OCI-LY3 (cell line): ENCODE data around the gene ENDOD1.

Experiments
- H2AFZ ChIP-seq: fragments of 200-600, 300-600 bp; shearing (Covaris generic); 2 replicates; pipeline ENCODE4 v1.6.0; 2014; ENCODE audit warnings: antibody characterized with exemption, low read depth, low read length
- H3K27ac ChIP-seq: fragments of 200-600, 300-600 bp; sonication (generic); 2 replicates; pipeline ENCODE4 v1.5.1; 2014; ENCODE audit warnings: mild to moderate bottlenecking, low read length, moderate library complexity, mixed read lengths
- H3K27me3 ChIP-seq: fragments of 200-600, 300-600 bp; sonication (generic); 2 replicates; pipeline ENCODE4 v1.6.1; 2014; ENCODE audit warnings: low read depth, low read length, mixed read lengths
- H3K36me3 ChIP-seq: fragments of 200-600, 300-600 bp; sonication (generic); replicated peaks from 2 replicates; pipeline ENCODE3; 2014; ENCODE audit warnings: low read depth, low read length, mixed read lengths
- H3K4me1 ChIP-seq: fragments of 300-600, 200-600 bp; sonication (generic); 2 replicates; pipeline ENCODE4 v1.6.1; 2014; ENCODE audit warnings: low read length, mixed read lengths
- H3K4me2 ChIP-seq: fragments of 200-600, 300-600 bp; sonication (generic); 2 replicates; pipeline ENCODE4 v1.6.1; 2014; ENCODE audit warnings: low read length, mixed read lengths
- H3K4me3 ChIP-seq: fragments of 300-600, 200-600 bp; sonication (generic); 2 replicates; pipeline ENCODE4 v1.5.1; 2014; ENCODE audit warnings: antibody characterized with exemption, mild to moderate bottlenecking, low read length, moderate library complexity
- H3K79me2 ChIP-seq: fragments of 300-600, 200-600 bp; shearing (Covaris generic); 2 replicates; pipeline ENCODE4 v1.6.1; 2014; ENCODE audit warnings: mild to moderate bottlenecking, low read length, mixed read lengths
- H3K9ac ChIP-seq: fragments of 300-600, 200-600 bp; shearing (Covaris generic); 2 replicates; pipeline ENCODE4 v1.6.0; 2014; ENCODE audit warnings: mild to moderate bottlenecking, low read length, moderate library complexity
- H3K9me3 ChIP-seq: fragments of 200-600, 300-600 bp; shearing (Covaris generic); 2 replicates; pipeline ENCODE4 v1.6.1; 2014; ENCODE audit warnings: low read length, mixed read lengths; ENCODE audit not compliant: insufficient read depth
- H4K20me1 ChIP-seq: fragments of 200-600, 300-600 bp; sonication (generic); 2 replicates; pipeline ENCODE4 v1.6.1; 2016; ENCODE audit warnings: low read length, mixed read lengths; ENCODE audit not compliant: insufficient read depth
- CTCF ChIP-seq: fragments of 200-600, 300-600 bp; sonication (generic); IDR thresholded peaks from 2 replicates; pipeline ENCODE4 v1.5.1; 2014; ENCODE audit warnings: antibody characterized with exemption, low read length, low read depth
- EZH2phosphoT487 ChIP-seq: fragments of 200-600 bp; shearing (Covaris generic); IDR thresholded peaks from 2 replicates; pipeline ENCODE4 v1.6.1; 2018; ENCODE audit warnings: antibody characterized with exemption, mixed run types, low read depth

The ENDOD1 gene

GRCh38 chr11:95144313-95145235, 54.9 kb downstream of the ENDOD1 start:
- no peaks in the 10 kb centered on the region for H3K4me1 ChIP-seq
- no peaks in the 10 kb centered on the region for H3K9me3 ChIP-seq
- H3K27me3 ChIP-seq = peaks cover 13% of the 10 kb centered on the region
- no peaks in the 10 kb centered on the region for H3K36me3 ChIP-seq
- H3K9ac ChIP-seq = no peak overlapping the region
- no peaks in the 10 kb centered on the region for H3K79me2 ChIP-seq
- TF ChIP-seq EZH2phosphoT487 = no peak
- TF ChIP-seq CTCF = no peak
- H3K27ac ChIP-seq = no peak overlapping the region
- H2AFZ ChIP-seq = no peak overlapping the region
- H4K20me1 ChIP-seq = no peaks in the 10 kb centered on the region
- no peak overlapping the region for H3K4me2 ChIP-seq
- no peak overlapping the region for H3K4me3 ChIP-seq

- no peaks in the 10 kb centered on the region for H3K9me3 ChIP-seq
- H3K4me2 ChIP-seq = no peak overlapping the region
- H3K4me3 ChIP-seq = no peak overlapping the region
- no peaks in the 10 kb centered on the region for H3K79me2 ChIP-seq
- no peaks in the 10 kb centered on the region for H4K20me1 ChIP-seq
- peaks cover 11% of the 10 kb centered on the region for H3K27me3 ChIP-seq
- no peaks in the 10 kb centered on the region for H3K36me3 ChIP-seq
- H2AFZ ChIP-seq = no peak overlapping the region
- no peak overlapping the region for H3K27ac ChIP-seq
- no peak for TF ChIP-seq EZH2phosphoT487
- no peak for TF ChIP-seq CTCF
- no peak overlapping the region for H3K9ac ChIP-seq
- H3K4me1 ChIP-seq = no peaks in the 10 kb centered on the region
These were observed 55.9 kb downstream of the ENDOD1 start for GRCh38 chr11:95145430-95146060.

GRCh38 chr11:95147364-95147905, 57.8 kb downstream of the ENDOD1 start:
- H3K9ac ChIP-seq = no peak overlapping the region
- H3K79me2 ChIP-seq = no peaks in the 10 kb centered on the region
- TF ChIP-seq EZH2phosphoT487 (no peak), CTCF (no peak)
- peaks cover 2% of the 10 kb centered on the region; the same call in 1 of the 2 replicates for H3K27me3 ChIP-seq
- H3K4me1 ChIP-seq = peaks cover 3% of the 10 kb centered on the region; the same call in 1 of the 2 replicates
- no peak overlapping the region for H3K4me2 ChIP-seq
- no peak overlapping the region for H3K4me3 ChIP-seq
- H3K27ac ChIP-seq = no peak overlapping the region
- H3K36me3 ChIP-seq = no peaks in the 10 kb centered on the region
- no peaks in the 10 kb centered on the region for H4K20me1 ChIP-seq
- H3K9me3 ChIP-seq = no peaks in the 10 kb centered on the region
- no peak overlapping the region for H2AFZ ChIP-seq

GRCh38 chr11:95148406-95148805, 58.8 kb downstream of the ENDOD1 start:
- no peaks in the 10 kb centered on the region for H4K20me1 ChIP-seq
- no peak overlapping the region for H3K4me2 ChIP-seq
- H3K4me1 ChIP-seq = peaks cover 11% of the 10 kb centered on the region
- TF ChIP-seq CTCF (no peak), EZH2phosphoT487 (no peak)
- H3K27me3 ChIP-seq = peaks cover 2% of the 10 kb centered on the region; the same call in 1 of the 2 replicates
- H3K9me3 ChIP-seq = no peaks in the 10 kb centered on the region
- H3K9ac ChIP-seq = no peak overlapping the region
- H3K36me3 ChIP-seq = no peaks in the 10 kb centered on the region
- H3K27ac ChIP-seq = no peak overlapping the region
- H3K4me3 ChIP-seq = no peak overlapping the region
- no peaks in the 10 kb centered on the region for H3K79me2 ChIP-seq
- no peak overlapping the region for H2AFZ ChIP-seq
